HEK293T (cell line): Measurements from ENCODE around the gene RNF181.
"Not testable (repeated sequence)": the region's sequence is repeated elsewhere in the genome, so short reads cannot be mapped to it uniquely, and the experiment has no call there.

Source experiments
- CTCF ChIA-PET: fragments of 350-600 bp; formaldehyde crosslinking; extraction: SDS; loops from one replicate; lab custom pipeline; 2021; ENCODE audit warnings: antibody characterized with exemption, inconsistent platforms; lab: Yijun Ruan, JAX
- POLR2A ChIA-PET: fragments of 350-600 bp; formaldehyde crosslinking; extraction: SDS; loops from one replicate; lab custom pipeline; 2020; ENCODE audit warnings: antibody characterized with exemption, inconsistent platforms; lab: Yijun Ruan, JAX
- DNase-seq: peaks from one replicate; pipeline ENCODE4 v3.0.0; 2012; ENCODE audit warnings: mixed read lengths; ENCODE audit errors: extremely low spot score
- ARNT ChIP-seq: fragments of 450-650 bp; IDR thresholded peaks from 2 replicates; pipeline ENCODE4 v1.6.1; 2017; ENCODE audit warnings: mild to moderate bottlenecking
- BHLHE40 ChIP-seq: fragments of 450-650 bp; IDR thresholded peaks from 2 replicates; pipeline ENCODE4 v1.6.1; 2016; ENCODE audit warnings: mild to moderate bottlenecking, moderate library complexity, borderline replicate concordance
- CTBP1 ChIP-seq: fragments of 450-650 bp; IDR thresholded peaks from 2 replicates; pipeline ENCODE4 v1.6.1; 2016; ENCODE audit warnings: borderline replicate concordance
- ELF4 ChIP-seq: fragments of 450-650 bp; IDR thresholded peaks from 2 replicates; pipeline ENCODE4 v1.6.1; 2017; ENCODE audit warnings: antibody characterized with exemption
- FOXA1 ChIP-seq: fragments of 450-650 bp; IDR thresholded peaks from 2 replicates; pipeline ENCODE4 v1.6.1; 2016; ENCODE audit warnings: mild to moderate bottlenecking
- FOXK2 ChIP-seq: fragments of 450-650 bp; IDR thresholded peaks from 2 replicates; pipeline ENCODE4 v1.6.1; 2016; ENCODE audit warnings: mild to moderate bottlenecking
- FOXM1 ChIP-seq: fragments of 450-650 bp; IDR thresholded peaks from 2 replicates; pipeline ENCODE4 v1.6.1; 2017; ENCODE audit warnings: mild to moderate bottlenecking, borderline replicate concordance
- HDGF ChIP-seq: fragments of 450-650 bp; IDR thresholded peaks from 2 replicates; pipeline ENCODE4 v1.6.1; 2017; ENCODE audit warnings: antibody characterized with exemption, borderline replicate concordance
- L3MBTL2 ChIP-seq: fragments of 450-650 bp; conservative IDR thresholded peaks from 2 replicates; pipeline ENCODE4 v1.6.1; 2016; ENCODE audit warnings: mild to moderate bottlenecking
- LEF1 ChIP-seq: fragments of 450-650 bp; IDR thresholded peaks from 2 replicates; pipeline ENCODE4 v1.6.1; 2017; ENCODE audit warnings: mild to moderate bottlenecking, borderline replicate concordance
- NFRKB ChIP-seq: fragments of 450-650 bp; IDR thresholded peaks from 2 replicates; pipeline ENCODE4 v1.6.1; 2016; ENCODE audit warnings: mild to moderate bottlenecking, moderate library complexity
- SP1 ChIP-seq: fragments of 450-650 bp; IDR thresholded peaks from 2 replicates; pipeline ENCODE4 v1.6.1; 2017
- SUZ12 ChIP-seq: fragments of 450-650 bp; IDR thresholded peaks from 2 replicates; pipeline ENCODE4 v1.6.1; 2016; ENCODE audit warnings: mild to moderate bottlenecking
- TARDBP ChIP-seq: fragments of 450-650 bp; IDR thresholded peaks from 2 replicates; pipeline ENCODE4 v1.6.1; 2016
- ZNF384 ChIP-seq: fragments of 450-650 bp; IDR thresholded peaks from 2 replicates; pipeline ENCODE4 v1.6.1; 2016
- TF ChIP-seq, protein P1 (sequence below): fragments of 450-650 bp; IDR thresholded peaks from 2 replicates; pipeline ENCODE4 v1.6.1; 2016

The RNF181 gene

DNA sequence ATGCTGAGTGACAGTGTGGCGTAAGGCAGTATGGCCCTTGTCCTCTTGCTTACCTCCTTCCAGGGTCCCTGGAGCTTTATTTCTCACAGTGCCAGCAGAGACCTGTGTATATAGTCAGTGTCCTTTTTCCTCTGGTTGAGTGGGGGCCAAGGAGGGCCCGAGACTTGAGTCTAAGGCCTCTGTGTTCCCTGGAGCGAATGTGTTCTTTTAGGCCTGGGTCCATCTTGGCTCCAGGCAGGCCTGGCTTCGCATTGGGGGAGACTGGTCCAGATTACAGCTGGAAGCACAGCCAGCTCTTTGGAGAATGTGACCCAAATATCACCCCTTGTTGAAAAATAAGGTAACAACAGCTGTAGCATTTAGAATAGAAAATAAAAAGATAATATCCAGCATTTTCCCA is 6.4 kb upstream of the RNF181 start:
- ChIA-PET POLR2A (interaction anchor here (2.0 kb wide), 1 partner anchor 29 kb away, joined by 8 read pairs; the partner anchor contains the start of gene GGCX), CTCF (no interaction called here)
- TF ChIP-seq SUZ12 = no peak
- TF ChIP-seq LEF1 = no peak
- no peak for TF ChIP-seq ELF4
- TF ChIP-seq, protein P1, sequence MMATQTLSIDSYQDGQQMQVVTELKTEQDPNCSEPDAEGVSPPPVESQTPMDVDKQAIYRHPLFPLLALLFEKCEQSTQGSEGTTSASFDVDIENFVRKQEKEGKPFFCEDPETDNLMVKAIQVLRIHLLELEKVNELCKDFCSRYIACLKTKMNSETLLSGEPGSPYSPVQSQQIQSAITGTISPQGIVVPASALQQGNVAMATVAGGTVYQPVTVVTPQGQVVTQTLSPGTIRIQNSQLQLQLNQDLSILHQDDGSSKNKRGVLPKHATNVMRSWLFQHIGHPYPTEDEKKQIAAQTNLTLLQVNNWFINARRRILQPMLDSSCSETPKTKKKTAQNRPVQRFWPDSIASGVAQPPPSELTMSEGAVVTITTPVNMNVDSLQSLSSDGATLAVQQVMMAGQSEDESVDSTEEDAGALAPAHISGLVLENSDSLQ = no peak
- no peak for TF ChIP-seq TARDBP
- DNase-seq = no peak

DNA sequence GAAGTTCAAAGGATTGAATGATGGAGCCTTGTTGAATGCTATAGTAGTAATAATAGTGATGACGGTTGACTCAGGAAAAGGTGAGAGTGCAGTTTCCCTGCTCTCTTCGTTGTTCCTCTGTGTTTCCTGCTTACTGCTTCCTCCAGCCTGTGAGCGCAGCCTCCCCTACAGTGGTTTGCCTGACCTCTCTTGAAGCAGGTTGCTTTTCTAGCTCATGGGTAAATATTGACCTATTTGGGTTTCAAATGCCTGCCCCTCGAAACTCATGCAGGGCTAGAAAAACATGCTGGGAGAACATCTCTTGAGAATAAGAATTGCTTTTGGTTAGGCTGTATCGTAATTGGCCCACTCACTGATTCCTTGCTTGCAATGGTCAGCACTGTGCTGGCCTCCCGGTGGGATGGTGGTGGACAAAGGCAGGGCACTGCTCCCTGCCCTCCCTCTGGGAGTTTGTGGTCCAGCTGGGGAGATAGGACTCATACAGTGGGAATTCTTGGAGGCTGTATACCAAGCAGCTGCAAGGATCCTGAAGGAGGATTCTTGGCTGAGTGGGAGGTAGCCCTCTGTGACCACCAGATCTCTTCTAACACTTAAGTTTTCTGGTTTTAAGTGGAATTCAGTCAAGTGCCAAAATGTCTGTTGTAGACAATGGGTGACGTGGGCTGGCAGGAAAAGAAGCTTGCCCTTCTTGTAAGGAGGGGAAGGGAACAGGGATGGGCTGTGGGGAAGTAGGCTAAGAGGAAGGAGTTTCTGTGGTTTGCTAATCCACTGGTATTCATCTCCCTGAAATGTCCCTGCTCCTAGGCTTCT is 5.4 kb upstream of the RNF181 start:
- ChIA-PET CTCF (no interaction called here), POLR2A (interaction anchor here (1.2 to 1.4 kb wide), 3 partner anchors 13 to 51 kb away, joined by 4 to 7 read pairs (median 4); partner anchors contain the start of genes C2orf68, MAT2A and TMEM150A)
- TF ChIP-seq FOXK2 = no peak
- no peak for TF ChIP-seq HDGF
- DNase-seq = no peak

DNA sequence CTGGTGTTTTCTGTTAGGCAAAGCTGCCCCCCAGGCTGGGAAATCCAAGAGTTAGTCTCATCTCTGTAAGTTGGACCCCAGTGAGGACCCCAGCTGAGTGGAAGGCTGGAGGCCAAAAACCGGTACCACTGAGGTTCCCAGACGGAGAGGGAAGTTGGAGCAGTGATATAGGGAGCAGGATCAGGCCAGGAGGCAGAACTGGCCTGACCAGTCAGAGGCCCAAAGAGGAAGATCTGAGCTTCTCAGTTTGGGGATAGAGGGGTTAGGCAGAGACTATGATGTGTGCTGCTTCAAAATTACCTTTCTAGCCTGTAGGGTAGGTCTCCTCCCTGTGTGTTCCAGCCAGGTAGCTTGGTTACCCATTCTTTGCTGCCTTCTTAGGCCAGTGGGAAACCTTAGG is 4.6 kb upstream of the RNF181 start:
- no peak for DNase-seq
- POLR2A ChIA-PET = interaction anchor here (1.2 to 1.4 kb wide), 3 partner anchors 12 to 52 kb away, joined by 4 to 7 read pairs (median 4); partner anchors contain the start of genes C2orf68, MAT2A and TMEM150A
- CTCF ChIA-PET = no interaction called here
- no peak for TF ChIP-seq HDGF
- no peak for TF ChIP-seq SP1
- no peak for TF ChIP-seq FOXA1
- TF ChIP-seq ZNF384 = no peak
- no peak for TF ChIP-seq TARDBP
- no peak for TF ChIP-seq FOXM1
- no peak for TF ChIP-seq L3MBTL2
- no peak for TF ChIP-seq FOXK2
- no peak for TF ChIP-seq NFRKB
- TF ChIP-seq LEF1 = no peak
- TF ChIP-seq, protein P1 = no peak
- no peak for TF ChIP-seq BHLHE40
- no peak for TF ChIP-seq ARNT

DNA sequence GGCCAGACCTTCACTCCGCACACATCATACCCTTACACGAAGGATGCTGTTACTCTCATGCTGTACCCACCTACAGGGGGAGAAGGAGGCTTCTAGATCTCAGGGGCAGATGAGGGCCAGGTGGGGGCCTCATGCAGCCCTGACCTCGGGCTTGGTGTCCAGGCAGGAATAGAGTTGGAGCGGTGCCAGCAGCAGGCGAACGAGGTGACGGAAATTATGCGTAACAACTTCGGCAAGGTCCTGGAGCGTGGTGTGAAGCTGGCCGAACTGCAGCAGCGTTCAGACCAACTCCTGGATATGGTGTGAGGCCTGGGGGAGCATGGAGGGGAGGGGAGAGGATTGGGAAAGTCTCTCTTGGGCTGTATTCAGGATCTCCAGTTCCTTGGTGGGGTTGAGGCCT is 4.0 kb upstream of the RNF181 start:
- CTCF ChIA-PET = no interaction called here
- no peak for DNase-seq
- no peak for TF ChIP-seq FOXA1
- no peak for TF ChIP-seq CTBP1
- no peak for TF ChIP-seq TARDBP
- TF ChIP-seq LEF1 = no peak
- TF ChIP-seq FOXK2 = no peak
- TF ChIP-seq FOXM1 = no peak
- TF ChIP-seq NFRKB = no peak
- TF ChIP-seq L3MBTL2 = no peak
- TF ChIP-seq, protein P1 = no peak
- TF ChIP-seq ARNT = no peak
- no peak for TF ChIP-seq BHLHE40
- TF ChIP-seq HDGF = no peak
- no peak for TF ChIP-seq SUZ12
- no peak for TF ChIP-seq ELF4
- no peak for TF ChIP-seq ZNF384
- no peak for TF ChIP-seq SP1
- POLR2A ChIA-PET = interaction anchor here (1.2 to 1.4 kb wide), 3 partner anchors 11 to 53 kb away, joined by 4 to 7 read pairs (median 4); partner anchors contain the start of genes C2orf68, MAT2A and TMEM150A

DNA sequence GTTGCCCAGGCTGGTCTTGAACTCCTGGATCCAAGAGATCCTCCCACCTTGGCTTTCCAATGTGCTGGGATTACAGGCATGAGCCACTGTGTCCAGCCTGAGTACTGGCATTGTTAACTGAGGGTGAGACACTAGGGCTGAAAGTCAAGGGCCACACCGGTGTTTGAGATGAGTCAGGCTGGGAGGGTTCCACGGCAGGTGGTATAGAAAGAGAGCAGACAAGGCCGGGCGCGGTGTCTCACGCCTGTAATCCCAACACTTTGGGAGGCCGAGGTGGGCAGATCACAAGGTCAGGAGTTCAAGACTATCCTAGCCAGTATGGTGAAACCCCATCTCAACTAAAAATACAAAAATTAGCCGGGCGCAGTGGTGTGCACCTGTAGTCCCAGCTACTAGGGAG is 3.2 kb upstream of the RNF181 start:
- DNase-seq, CTCF ChIA-PET: not testable (repeated sequence)
- POLR2A ChIA-PET = interaction anchor here (0.9 kb wide), 1 partner anchor 14 kb away, joined by 4 read pairs; no protein-coding TSS in a partner anchor

DNA sequence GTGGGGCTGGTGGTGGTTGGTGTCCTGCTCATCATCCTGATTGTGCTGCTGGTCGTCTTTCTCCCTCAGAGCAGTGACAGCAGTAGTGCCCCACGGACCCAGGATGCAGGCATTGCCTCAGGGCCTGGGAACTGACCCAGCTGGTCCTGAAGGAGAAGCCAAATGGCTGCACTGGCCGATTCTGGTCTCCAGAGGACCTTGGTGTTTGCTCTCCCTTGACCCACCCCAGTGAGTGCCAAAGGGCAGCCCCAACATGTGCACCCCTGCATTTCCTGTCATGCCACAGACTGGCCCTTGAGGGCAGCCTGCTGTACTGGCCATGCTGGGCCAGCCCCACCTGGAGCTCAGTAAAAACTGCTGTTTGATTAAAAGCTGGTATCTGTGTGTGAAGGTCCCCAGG is 2.5 kb upstream of the RNF181 start:
- ChIA-PET POLR2A (interaction anchor here (0.6 to 3.2 kb wide), 3 partner anchors 7 to 24 kb away, joined by 3 to 28 read pairs (median 4); partner anchors contain the start of gene VAMP5), CTCF (no interaction called here)
- DNase-seq = no peak
- TF ChIP-seq, protein P1 = no peak
- TF ChIP-seq FOXA1 (no peak), CTBP1 (no peak), ARNT (no peak), ZNF384 (no peak), NFRKB (no peak), FOXK2 (no peak), ELF4 (no peak), SP1 (no peak), BHLHE40 (no peak), SUZ12 (no peak), HDGF (no peak), L3MBTL2 (no peak), FOXM1 (no peak), LEF1 (no peak), TARDBP (no peak)
